GM18868 (cell line): ENCODE data around the gene FAAP100.

Experiments
- ATAC-seq: cut with Tn5 transposase; IDR thresholded peaks from one replicate; pipeline ENCODE4 v1.9.1; 2021; ENCODE audit warnings: mild to moderate bottlenecking, moderate library complexity; ENCODE audit not compliant: unreplicated experiment

Gene FAAP100

GRCh38 chr17:81513753-81514488 lies 38.2 kb downstream of the FAAP100 start:
- ATAC-seq, result no peak

GRCh38 chr17:81513372-81513752 lies 38.8 kb downstream of the FAAP100 start:
- ATAC-seq, result no peak

DNA sequence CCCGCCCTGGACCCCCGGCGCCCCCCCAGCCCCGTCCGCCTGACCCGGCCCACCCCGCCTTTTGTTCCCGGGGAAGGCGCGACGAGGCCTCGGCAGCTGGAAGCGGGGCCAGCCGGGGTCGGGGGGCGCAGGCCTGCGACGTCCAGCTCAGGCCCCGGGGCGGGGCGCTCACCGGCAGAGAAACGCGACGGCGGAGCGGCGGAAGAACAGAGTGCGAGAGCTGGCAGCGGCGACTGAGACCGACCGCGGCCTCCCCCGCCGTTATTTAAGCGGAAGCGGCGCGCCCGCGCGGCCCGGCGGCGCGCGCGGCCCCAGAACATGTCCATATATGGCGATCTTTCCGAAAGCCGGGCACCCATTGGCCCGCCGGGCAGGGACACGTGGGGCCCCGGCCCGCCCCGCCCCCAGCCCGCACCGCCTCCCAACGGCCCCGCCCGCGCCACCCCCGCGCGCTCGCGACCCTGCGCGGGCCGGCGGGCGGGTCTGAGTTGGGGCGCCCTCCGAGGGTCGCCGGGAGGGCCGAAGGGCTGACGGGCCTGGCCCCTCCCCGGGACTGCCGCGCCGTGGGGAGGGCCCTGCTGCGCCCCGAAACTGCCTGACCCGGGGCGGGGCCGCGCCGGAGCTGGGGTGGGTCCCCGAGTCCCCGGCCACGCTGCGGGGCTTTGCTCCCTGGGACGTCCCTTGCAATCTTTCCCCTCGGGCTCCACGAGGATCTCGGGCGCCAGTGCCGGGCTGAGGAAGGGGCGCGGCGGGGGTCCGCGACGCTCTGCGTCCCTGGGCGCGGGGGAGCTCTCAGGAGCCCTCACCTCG lies 39.4 kb downstream of the FAAP100 start, which contains the start of gene ACTG1:
Gene ACTG1, minus strand, starts transcription at position 238 of the 810 bp plus-strand sequence. CDS start 445 bp downstream, outside the sequence.
- peak; percentile 34 for ATAC-seq

- ATAC-seq, result peak; percentile 0
Measured at GRCh38 chr17:81511804-81512561, 40.2 kb downstream of the FAAP100 start.

DNA sequence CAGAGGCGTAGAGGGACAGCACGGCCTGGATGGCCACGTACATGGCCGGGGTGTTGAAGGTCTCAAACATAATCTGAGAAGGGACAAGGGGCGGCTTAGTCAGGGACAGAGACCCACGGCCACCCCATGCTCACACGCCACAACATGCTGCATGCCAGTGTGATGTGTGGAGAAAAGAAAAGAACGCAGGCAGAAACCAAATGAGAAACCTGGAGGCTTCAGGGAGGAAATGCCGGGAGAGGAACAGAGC lies 40.7 kb downstream of the FAAP100 start:
- no peak for ATAC-seq

- no peak for ATAC-seq
Measured at GRCh38 chr17:81510785-81511553, 41.2 kb downstream of the FAAP100 start.

- no peak for ATAC-seq
Measured at GRCh38 chr17:81509972-81510784, 42.0 kb downstream of the FAAP100 start.

DNA sequence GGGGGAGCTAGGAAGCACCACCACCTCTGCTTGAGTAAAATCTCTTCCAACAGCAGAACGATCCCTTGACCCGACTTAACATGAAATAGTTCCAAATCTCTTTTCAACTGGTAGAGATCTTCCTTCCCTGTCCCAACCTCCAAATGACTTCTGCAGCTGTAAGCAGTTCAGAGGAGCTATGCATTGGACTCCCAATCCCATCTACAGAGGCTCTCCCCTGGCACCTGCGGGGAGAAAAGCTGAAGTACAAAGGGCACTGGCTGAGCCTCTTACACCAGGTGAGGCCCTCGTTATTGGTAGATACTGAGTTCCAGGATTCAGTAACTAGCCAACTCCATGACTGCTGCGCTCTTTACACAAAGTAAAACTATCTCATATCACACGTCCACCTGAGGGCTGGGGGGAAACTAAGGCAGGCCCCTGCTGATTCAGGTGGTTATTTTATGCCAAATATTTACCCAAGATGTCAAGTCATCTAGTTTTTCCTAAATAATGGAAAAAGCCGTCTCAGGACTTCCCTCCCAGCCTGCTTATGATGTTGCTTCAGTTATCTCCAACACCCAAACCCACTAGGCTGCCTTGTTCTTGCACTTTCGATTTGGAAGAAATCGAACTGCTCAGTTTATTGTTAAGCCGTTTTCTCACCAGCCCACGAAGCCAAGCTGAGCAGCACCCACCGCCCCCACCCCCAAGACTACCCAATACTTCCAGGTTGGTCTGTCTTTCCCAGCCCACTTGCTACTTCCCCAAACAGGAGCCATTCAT lies 42.8 kb downstream of the FAAP100 start:
- ATAC-seq, result no peak

GRCh38 chr17:81508639-81509206 lies 43.4 kb downstream of the FAAP100 start:
- ATAC-seq, result no peak

GRCh38 chr17:81503619-81504018 lies 48.5 kb downstream of the FAAP100 start:
- no peak for ATAC-seq

DNA sequence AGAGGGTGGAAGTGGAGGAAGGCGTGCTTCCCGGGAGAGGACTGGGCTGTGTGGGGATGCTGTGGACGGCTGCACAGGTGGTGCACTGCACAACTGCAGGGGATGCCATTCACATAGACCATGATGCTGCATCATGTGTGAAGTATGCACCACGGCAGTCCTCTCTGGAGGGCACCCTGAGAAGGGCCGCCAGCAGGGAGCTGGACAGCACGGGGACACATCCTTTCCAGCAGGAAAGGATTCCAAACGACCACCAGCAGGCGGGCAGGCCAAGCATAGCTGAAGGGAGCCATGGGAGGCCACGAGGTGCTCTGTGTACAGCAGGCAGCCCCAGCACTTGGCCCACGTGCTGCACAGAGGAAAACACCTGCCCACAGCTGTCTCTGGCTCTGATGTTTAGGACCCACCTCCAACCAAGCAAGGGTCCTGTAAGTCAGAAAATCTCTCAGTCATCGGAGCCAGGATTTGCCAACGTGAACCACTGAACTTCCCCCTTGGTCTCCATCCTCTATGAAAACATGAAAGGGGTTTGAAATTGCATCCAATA lies 49.6 kb downstream of the FAAP100 start:
- ATAC-seq, result no peak

GRCh38 chr17:81500047-81500446 lies 52.1 kb downstream of the FAAP100 start:
- ATAC-seq, result no peak

DNA sequence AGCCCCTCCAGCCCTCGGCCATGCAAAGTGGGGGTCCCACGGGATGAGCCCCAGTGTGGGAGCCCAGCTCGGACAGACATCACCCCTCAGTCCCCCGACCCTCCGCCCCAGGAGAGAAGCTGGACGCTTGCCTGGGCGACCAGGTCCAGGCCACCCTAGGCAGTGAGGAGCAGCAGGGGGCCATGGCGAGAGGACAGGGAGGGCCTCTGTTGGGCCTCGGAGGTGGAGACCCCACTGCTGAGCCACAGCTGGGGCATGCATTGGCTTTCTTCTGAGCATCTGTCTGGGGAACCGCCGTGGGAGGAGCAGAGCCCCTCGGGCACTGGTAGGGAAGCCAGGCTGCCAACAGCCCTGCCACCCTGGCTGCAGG lies 52.6 kb downstream of the FAAP100 start:
- no peak for ATAC-seq

DNA sequence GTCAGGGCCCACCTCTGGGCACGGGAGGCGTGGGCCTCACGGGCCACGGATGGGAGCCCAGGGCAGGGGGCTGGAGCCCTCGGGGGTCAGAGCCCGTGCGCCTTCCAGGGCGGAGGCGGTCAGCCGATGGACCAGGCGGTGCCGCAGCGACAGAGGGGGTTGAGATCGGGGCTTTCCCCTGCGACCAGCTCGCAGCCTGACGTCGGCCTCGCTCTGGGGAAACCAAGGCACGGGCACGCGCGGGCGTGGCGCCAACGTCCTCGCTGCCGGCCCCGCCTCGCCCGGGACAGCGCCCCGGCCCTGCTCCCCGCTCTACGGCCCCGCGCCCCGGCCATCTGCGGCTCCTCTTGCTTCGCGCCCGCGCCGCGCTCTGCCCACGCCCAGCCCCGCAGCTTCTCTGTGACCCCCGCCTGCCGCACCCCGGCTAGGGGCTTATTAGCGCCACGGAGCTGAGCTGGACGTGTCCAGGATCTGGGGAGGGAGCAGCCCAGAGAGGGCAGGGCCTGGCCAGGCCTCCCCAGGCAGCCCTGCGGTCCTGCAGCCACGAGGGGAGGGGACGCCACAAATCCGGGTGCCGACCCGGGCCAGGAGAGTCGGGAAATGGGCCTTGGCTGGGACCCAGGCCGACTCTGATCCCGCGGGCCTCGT lies 53.1 kb downstream of the FAAP100 start:
- no peak for ATAC-seq

DNA sequence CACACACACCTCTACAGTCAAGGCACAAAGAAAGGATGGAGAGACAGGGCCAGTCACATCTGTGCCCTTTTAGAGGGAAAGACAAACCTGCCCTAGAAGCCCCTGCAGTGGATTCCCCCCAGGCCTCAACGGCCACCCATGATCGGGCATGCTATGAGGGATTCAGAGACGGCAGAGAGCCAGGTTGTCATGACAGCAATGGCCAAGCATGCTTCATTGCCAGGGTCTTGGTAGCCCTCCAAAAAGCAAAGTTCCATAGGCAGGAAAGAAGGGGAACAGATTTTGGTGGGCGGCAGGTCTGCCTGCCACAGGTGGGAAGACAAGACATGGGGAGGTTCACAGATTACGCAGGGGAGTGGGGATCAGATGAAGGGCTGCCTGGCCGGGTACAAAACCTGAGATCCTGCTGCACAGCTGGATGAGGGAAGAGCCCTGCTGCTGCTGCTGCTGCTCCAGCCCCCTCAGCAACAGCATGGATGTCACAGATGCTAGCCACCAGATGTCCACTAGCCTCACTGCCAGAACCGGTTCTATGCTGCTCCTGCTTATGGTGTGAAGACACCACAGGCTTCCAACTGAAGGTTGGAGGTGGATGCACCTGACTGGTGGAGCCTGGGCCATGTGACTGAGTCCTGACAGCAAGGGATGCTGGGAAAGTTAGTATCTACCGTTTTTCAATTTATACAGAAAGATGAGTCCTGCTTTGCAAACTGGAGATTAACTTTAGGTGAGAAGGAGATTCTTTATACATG lies 57.4 kb downstream of the FAAP100 start:
- ATAC-seq, result no peak

GRCh38 chr17:81493198-81494038 lies 58.7 kb downstream of the FAAP100 start:
- ATAC-seq, result no peak

DNA sequence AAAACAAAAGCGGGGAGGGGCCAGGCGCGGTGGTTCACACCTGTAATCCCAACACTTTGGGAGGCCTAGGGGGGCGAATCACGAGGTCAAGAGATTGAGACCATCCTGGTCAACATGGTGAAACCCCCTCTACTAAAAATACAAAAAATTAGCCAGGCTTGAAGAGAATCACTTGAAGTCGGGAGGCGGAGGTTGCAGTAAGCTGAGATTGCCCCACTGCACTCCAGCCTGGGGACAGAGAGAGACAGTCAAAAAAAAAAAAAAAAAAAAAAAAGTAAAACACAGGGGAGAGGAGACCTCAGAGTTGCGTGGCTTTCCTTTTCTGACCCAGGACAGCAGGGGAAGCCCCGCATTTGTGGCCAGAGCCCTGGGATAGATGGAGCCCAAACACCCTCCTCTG lies 59.4 kb downstream of the FAAP100 start:
- no peak for ATAC-seq
